Cardiac muscle cell (in vitro differentiated cells and primary cell): ENCODE measurements around the gene CALHM5. TPM values are rescaled to one million over a fixed set of nuclear protein-coding genes. Genes with fewer than 3 reads are reported as not detected.

Source experiments
- DNase-seq, 2 donors: peaks; one replicate each; pipeline versions ENCODE4 v3.0.0 to v3.0.0-alpha.2; 2010 to 2017; ENCODE audit warnings: low read depth in 1 of 2, low spot score in 1 of 2
- H3K27ac ChIP-seq: fragments of 200-600 bp; sonication (generic); 2 replicates; pipeline ENCODE4 v1.5.1; 2016
- H3K27me3 ChIP-seq: fragments of 200-600 bp; sonication (generic); 2 replicates; pipeline ENCODE4 v1.6.0; 2016; ENCODE audit warnings: control low read depth
- H3K36me3 ChIP-seq: fragments of 200-600 bp; sonication (generic); 2 replicates; pipeline ENCODE4 v1.5.1; 2016; ENCODE audit warnings: control low read depth
- H3K4me1 ChIP-seq: fragments of 200-600 bp; sonication (generic); 2 replicates; pipeline ENCODE4 v1.8.1; 2017; ENCODE audit warnings: low read depth, mild to moderate bottlenecking, mixed run types
- H3K4me3 ChIP-seq: fragments of 200-600 bp; sonication (generic); 2 replicates; pipeline ENCODE4 v1.5.1; 2016; ENCODE audit warnings: mild to moderate bottlenecking
- H3K9me3 ChIP-seq: fragments of 200-600 bp; sonication (generic); 2 replicates; pipeline ENCODE4 v1.5.1; 2017; ENCODE audit warnings: low read depth, mild to moderate bottlenecking, control low read depth
- CTCF ChIP-seq: IDR thresholded peaks from 2 replicates; pipeline ENCODE4 v1.5.1; 2012; ENCODE audit warnings: low read depth, mild to moderate bottlenecking, low read length
- polyA plus RNA-seq: library from polyadenylated mRNA; unstranded; fragments of >200 nt; fragmentation: Nextera tagmentation; extraction: Ambion mirVana; gene quantifications from 2 replicates; pipeline ENCODE4 v1.2.1, GENCODE V29; 2016
- total RNA-seq: library from RNA; depleted of rRNA; stranded (reverse); fragments of >200 nt; gene quantifications from 2 replicates; pipeline ENCODE4 v1.2.3, GENCODE V29; 2016

The CALHM5 gene
- total and polyA plus RNA-seq, 2 experiments from 2014 or later, result not detected

DNA sequence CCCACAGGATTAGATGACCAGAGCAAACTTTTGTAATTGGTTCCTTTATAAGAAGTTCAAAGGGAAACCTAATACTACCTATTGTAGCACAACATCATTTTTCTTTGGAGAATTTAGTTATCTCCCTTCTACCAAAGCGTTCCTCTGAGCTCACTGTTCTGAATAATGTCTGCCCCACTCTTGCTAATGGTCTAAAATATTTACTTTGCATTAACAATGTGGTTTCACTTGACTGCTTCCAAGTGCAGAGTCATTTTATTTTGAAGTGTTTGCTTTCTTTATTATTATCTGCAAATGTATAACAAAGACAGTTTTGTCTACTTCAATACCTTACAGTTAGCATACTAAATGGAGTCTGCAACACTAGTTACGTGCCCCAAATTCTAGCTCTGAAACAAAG, 19.0 kb downstream of the CALHM5 start:
- Histone ChIP-seq H3K27ac (no peak overlapping the region), H3K9me3 (no peaks in the 10 kb centered on the region), H3K36me3 (no peaks in the 10 kb centered on the region), H3K27me3 (no peaks in the 10 kb centered on the region), H3K4me3 (no peak overlapping the region), H3K4me1 (peaks cover 3% of the 10 kb centered on the region)
- no peak for DNase-seq
- TF ChIP-seq CTCF, result no peak

DNA sequence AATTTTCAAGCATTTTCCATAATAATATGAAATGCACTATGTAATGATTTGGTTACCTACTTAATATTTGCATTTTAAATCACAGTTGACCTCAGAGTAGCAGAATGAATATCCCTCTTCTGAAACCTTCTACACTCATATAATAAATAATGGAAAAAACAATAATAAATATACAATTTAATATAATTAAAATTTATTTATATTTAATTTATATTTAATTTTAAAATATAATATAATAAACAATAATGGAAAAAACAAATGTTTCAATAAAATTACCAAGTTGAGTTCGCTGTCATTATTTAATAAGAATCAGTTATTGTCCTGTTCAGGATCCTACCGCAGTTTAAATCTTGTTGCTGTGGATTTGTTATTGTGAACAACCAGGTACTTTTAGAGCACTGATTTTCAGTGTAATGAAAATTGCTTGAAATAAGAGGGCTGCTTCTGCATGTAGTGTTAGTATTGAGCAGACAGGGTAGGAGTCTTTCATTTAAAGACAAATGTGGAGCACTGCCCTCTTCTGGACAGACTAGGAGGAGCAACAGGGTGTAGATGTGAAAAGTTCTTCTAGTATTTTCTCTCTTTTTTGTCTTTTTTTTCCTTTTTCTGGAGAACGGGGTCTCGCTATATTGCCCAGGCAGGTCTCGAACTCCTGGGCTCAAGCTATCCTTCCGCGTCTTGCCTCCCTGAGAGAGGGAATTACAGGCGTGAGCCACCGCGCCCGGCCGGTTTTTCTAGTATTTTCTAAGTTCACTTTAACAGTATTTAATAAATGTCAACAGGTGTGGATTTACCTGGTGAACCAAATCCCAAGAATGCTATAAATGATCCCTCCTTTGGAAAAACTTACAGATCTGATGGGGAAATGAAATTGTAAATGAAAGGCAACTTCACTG, 20.5 kb downstream of the CALHM5 start:
- Histone ChIP-seq H3K4me1 (peaks cover 3% of the 10 kb centered on the region), H3K9me3 (no peaks in the 10 kb centered on the region), H3K27me3 (no peaks in the 10 kb centered on the region), H3K27ac (no peak overlapping the region), H3K4me3 (no peak overlapping the region), H3K36me3 (no peaks in the 10 kb centered on the region)
- TF ChIP-seq CTCF, result peak; percentile 70
- peak; percentile 74 to 85 for DNase-seq

- no peak for TF ChIP-seq CTCF
- DNase-seq, result no peak
- Histone ChIP-seq H3K27ac (no peak overlapping the region), H3K9me3 (no peaks in the 10 kb centered on the region), H3K4me3 (no peak overlapping the region), H3K4me1 (peaks cover 3% of the 10 kb centered on the region), H3K36me3 (no peaks in the 10 kb centered on the region), H3K27me3 (no peaks in the 10 kb centered on the region)
These were observed 22.0 kb downstream of the CALHM5 start for GRCh38 chr6:116533233-116533957.

- Histone ChIP-seq H3K4me1 (no peaks in the 10 kb centered on the region), H3K4me3 (no peak overlapping the region), H3K36me3 (no peaks in the 10 kb centered on the region), H3K27me3 (no peaks in the 10 kb centered on the region), H3K27ac (no peak overlapping the region), H3K9me3 (no peaks in the 10 kb centered on the region)
- TF ChIP-seq CTCF, result no peak
- no peak for DNase-seq
These were observed 23.7 kb downstream of the CALHM5 start for GRCh38 chr6:116535109-116535508.

GRCh38 chr6:116536216-116536621, 24.8 kb downstream of the CALHM5 start:
- Histone ChIP-seq H3K9me3 (no peaks in the 10 kb centered on the region), H3K4me3 (no peak overlapping the region), H3K27me3 (peaks cover 3% of the 10 kb centered on the region), H3K27ac (no peak overlapping the region), H3K4me1 (no peaks in the 10 kb centered on the region), H3K36me3 (no peaks in the 10 kb centered on the region)
- peak; percentile 68 for TF ChIP-seq CTCF
- peak; percentile 76 to 79 for DNase-seq
